Measurements from ENCODE around the gene NXT1.

Gene NXT1

DNA sequence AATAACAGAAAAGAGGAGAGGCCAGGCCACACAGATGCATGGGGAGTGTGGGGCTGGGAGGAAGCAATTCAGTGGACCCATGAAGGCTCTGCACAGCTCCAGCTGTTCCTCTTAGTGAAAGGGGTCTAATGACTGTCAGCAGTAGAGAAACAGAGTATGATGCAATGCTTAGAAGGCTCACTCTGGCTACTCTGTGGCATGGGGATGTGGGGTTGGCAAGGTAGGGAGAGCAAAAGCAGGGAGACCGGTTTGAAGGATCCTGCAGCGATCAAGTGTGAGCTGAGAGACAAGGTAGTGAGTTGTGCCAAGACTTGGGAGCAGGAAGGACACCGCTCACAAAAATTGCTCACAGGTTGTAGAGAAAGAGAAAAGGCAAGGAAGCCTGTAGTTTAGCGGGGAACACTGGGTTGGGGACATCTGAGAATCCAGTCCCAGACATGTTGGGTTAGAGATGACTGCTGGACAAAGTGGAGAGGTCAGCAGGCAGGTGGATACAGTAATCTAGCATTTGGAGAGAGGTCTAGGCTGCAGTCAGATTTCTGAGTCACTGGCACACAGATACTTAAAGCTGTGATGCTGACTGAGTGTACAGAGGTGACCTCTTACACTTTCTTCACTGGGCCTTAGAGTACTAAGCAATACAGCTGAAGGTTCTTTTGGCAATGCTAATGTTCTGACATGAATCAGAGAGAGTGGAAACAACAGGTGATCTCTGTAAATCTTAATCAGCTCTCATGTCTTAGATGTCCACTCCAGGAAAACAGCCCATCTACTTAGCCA, 43.6 kb downstream of the NXT1 start:
- no peak for DNase-seq

DNA sequence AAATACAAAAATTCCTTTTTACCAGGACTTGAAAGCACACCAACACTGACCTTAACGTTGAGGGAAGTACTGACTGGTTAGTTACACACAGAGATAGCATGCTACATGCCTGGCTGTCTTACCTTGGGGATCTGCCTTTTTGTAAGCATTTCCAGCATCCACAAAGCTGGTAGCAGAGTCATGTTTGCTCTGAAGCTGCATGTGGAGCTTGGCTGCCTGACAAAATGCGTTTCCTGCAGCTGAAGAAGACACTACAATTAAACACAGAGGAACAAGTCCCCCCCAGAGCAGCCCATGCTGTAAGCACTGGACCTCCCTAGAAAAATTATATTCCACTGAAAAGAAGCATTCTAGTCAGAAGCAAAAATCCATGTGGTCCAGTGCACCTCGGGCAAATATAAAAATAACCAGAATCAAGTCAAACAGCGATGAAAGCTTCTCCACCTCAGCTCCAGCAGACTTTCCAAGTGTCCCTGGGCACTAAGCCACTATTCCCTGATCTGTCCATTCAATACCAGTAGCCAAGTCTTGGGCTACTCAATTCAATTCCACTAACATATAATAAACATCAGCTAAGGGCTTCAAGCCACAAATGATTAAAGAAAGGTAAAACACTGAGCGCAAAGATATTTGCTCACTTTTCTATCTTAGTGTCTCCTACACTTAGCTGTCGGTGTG, 46.5 kb downstream of the NXT1 start:
- peak in 1 of 2 experiments; percentile 45 for DNase-seq

DNA sequence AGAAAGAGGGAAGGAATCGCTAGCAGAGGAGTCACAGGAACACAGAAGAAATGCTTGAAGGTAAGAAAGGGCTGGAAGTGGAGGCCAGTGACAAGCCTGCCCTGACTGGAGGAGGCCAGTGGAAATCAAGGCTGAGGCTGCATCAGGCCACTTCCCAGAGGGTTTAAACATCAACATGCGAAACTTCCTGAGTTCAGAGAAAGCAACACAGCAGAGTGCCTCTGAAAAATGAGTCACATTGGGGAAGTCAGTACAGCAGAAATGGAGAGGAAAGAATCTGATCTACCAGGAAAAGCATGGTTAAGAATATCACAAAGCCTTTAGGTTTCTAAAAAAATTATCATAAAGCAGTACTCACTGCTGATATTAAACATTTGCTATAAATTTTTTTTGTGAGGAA, 47.4 kb downstream of the NXT1 start:
- no peak for DNase-seq

DNA sequence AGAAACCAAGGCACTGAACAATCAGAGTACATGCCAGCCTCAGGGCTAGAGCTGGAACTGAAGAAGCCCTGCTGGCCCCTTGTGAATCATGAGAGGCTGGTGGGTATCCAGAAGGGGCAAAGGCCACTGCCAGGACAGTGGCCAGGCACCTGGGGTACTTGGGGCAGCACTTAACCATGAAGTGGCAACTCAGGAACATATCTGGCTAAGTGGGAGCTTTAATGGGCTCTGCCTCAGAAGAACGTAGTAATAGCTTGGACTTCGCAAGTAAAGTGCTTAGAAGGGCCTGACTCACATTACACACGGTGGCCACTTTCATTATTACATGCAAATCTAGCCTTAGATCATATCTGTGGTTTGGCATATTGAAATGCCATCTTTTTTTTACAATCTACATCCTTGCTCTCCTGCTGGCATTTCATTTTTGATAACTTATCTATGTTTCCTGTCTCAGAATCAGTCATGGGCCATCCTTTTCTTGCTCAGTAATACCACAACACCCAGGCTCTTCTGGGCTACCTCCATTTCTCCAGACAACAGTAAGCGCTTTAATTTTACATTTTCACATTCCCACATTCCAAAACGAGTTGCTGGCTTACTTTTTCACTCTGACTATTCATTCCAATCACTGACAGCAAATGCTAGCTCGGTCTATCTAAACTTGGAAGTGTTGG, 49.1 kb downstream of the NXT1 start:
- no peak for DNase-seq

DNA sequence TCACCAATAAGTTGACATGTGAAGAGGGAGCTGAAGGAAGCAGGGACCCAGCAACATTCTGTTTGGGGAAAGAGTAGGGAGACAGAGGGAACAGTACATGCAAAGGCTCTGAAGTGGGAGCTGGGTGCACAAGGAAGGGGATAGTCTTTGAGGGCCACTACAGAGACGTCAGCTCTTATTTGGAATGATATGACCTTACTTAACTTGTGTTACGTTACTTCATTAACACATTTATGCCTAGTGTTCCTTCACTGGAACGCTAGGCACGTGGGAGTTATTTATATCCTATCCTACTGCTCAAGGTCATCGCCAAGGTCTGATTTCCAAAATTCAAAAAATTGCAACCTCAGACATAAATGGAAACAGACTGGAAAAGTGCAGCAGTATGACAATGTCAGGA, 50.5 kb downstream of the NXT1 start:
- DNase-seq, result no peak

DNA sequence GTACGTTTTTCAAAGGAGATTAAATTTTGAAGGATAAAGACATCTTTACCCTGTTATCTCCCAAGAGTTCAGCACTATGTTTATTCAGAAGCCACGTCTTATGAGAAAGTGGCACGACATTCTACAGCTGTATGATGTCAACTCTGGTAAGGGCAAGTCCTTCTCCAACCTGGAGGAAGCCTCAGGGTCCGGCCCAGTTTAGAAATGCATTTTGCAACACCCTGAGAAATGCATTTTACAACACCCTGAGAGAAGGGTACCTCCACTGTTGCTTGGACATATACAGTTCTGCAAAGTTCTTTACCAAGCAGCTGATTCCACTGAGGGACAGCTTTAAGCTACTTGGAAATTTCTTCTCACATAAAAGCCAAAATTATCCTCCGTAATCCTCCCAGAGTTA, 53.2 kb downstream of the NXT1 start:
- DNase-seq, result no peak

DNA sequence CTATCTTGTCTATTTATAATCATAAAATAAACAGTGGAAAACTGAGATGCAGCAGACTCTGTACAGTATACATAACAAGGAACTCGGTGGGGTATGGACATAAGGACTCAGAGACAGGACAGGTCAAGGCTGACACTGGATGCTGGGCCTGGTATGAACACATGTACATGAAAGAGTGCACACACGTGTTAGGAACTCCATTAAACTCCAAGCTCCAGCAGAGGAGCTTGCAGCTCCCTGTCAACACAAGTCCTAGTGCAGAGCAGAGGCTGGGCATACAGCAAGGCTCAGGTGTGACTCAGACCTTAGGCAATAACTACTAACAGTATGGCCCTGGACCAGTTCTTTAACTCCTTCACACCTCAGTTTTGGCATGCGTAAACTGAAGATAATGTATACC, 53.6 kb downstream of the NXT1 start:
- DNase-seq, result no peak
